Stimulated activated CD4-positive, alpha-beta T cell treated with anti-CD3 and anti-CD28 coated beads, Interleukin-4, amount 100 ng/mL, for 1 hour (primary cell): ENCODE measurements around the gene ABCC6.
"Not testable (repeated sequence)": the region's sequence is repeated elsewhere in the genome, so short reads cannot be mapped to it uniquely, and the experiment has no call there.

Source experiments
- DNase-seq: peaks from one replicate; pipeline ENCODE4 v3.0.0-alpha.2; 2020

ABCC6 gene

DNA sequence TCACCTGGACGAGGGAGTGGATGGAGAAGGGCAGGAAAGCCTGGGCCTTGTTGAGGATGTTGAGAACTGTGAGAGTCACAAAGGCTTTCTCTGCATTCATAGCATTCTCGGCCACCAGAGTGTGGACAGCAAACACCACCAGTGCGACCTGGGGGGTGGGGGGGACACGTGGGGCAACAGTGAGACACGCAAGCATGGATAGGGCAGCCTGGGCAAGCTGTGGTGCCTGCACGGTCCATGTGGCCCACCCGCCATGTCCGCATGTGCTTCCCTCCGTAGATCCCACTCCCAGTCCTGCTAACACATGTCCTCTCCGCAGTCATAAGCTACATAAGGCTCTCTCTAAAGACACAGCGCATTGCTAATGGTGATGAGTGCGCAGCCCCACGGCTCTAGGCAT, 34.5 kb downstream of the ABCC6 start:
- no peak for DNase-seq

- DNase-seq = no peak
Observed at GRCh38 chr16:16186820-16187219, 36.5 kb downstream of the ABCC6 start.

- DNase-seq = no peak
Observed at GRCh38 chr16:16185095-16185494, 38.2 kb downstream of the ABCC6 start.

DNA sequence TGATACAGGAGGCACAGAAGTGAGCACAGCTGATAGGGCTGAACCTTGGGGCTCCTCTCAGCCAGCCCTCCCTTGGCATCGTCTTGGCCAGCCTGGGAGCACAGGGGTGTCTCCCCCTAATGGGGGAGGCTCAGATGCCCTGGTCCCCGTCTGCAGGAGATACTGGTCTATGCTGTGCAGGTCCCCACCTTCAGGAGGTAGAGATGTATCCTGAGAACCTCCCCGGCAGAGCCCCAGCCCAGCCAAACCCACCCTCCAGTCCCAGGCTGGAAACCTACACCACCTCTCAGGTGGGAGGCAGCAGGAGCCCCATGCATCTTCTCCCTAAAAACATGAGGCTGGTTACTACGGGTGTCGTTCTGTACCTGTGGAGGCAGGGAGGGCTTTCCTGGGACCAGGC, 38.7 kb downstream of the ABCC6 start:
- DNase-seq = no peak

- DNase-seq = no peak
Observed at GRCh38 chr16:16183562-16183961, 39.7 kb downstream of the ABCC6 start.

GRCh38 chr16:16182918-16183317, 40.4 kb downstream of the ABCC6 start:
- DNase-seq = no peak

- not testable (repeated sequence) for DNase-seq
Observed at GRCh38 chr16:16181748-16182147, 41.5 kb downstream of the ABCC6 start.

- no peak for DNase-seq
Observed at GRCh38 chr16:16178455-16179162, 44.7 kb downstream of the ABCC6 start.

GRCh38 chr16:16176328-16176727, 47.0 kb downstream of the ABCC6 start:
- no peak for DNase-seq

GRCh38 chr16:16175296-16175695, 48.0 kb downstream of the ABCC6 start:
- no peak for DNase-seq

DNA sequence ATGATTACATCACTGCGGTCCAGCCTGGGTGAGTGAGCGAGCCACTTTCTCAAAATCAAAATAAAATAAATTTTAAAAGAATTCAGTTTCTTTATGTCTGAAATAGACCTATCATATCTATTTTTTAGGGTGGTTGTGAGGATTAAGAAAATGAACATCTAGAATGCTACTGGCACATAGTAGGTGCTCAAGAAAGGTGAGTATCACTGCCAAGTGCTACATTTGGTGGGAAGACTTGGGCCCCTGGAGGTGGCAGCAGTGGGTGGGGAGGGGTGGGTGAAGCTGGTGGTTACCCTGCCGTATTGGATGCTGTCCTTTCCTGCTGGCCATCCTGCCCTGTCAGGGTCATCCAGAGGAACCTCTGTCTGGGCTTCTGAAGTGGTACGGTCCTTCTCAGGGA, 50.3 kb downstream of the ABCC6 start:
- DNase-seq = no peak

DNA sequence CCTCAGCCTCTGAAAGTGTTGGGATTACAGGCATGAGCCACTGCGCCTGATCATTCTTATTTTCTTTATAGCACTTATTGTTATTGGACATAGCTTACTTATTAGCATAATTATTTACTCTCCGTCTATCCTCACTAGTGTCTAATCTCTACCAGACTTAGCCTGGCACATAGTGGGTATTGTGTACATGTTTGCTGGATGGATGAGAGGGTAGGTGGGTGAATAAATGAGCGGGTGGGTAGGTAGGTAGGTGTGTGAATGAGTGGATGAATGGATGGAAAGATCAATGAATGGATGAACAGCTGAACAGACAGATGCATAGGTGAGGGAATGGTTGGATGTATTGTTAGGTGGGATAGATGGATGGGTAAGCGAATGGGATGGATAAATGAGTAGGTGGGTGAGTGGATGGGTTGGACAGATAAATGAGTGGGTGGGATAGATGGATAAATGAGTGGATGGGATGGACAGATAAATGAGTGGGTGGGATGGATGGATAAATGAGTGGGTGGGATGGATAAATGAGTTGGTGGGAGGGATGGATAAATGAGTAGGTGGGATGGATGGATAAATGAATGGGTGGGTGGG, 51.9 kb downstream of the ABCC6 start:
- DNase-seq = no peak

DNA sequence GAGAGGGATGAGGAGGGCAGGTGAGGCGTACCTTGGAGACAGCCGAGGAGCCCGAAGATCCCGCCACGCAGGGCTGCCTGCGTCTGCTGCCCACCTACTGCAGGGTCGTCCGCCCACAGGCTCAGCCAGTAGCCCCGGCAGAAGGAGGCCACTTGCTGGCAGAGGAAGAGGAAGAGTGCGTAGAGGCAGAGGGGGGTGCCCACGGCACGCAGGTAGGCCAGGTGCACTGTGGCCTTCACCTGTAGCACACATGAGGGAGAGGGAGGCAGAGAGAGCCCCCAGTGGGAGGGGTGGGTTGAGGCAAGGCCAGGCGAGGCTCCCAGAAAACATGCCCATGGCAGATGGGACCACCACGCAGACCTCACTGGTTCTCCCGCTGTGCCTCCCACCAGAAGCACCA, 53.7 kb downstream of the ABCC6 start:
- DNase-seq = no peak

- no peak for DNase-seq
Observed at GRCh38 chr16:16168431-16168830, 54.9 kb downstream of the ABCC6 start.

- DNase-seq = no peak
Observed at GRCh38 chr16:16167927-16168326, 55.4 kb downstream of the ABCC6 start.

- DNase-seq = no peak
Observed at GRCh38 chr16:16166949-16167348, 56.3 kb downstream of the ABCC6 start.

GRCh38 chr16:16166085-16166484, 57.2 kb downstream of the ABCC6 start:
- no peak for DNase-seq

- DNase-seq = no peak
Observed at GRCh38 chr16:16164243-16164642, 59.1 kb downstream of the ABCC6 start.

DNA sequence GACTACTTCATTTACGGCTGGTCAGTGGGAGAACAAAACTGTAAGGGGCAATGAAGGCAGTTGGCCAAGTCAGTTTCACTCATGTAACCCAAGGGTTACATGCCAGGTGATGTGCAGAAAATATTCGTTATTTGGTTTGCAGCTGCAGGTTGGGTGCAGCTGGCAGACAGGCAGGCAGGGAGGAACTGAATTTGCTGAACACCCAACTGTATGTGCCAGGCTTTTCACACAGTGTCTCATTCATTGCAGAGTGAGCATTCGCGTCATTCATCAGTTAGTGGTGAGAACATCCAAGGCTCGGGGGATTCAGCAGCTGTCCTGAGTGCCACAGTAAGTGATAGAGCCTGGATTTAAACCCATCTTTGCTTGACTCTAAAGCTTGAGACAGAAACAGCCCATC, 59.7 kb downstream of the ABCC6 start:
- no peak for DNase-seq

- DNase-seq = no peak
Observed at GRCh38 chr16:16163109-16163508, 60.2 kb downstream of the ABCC6 start.

DNA sequence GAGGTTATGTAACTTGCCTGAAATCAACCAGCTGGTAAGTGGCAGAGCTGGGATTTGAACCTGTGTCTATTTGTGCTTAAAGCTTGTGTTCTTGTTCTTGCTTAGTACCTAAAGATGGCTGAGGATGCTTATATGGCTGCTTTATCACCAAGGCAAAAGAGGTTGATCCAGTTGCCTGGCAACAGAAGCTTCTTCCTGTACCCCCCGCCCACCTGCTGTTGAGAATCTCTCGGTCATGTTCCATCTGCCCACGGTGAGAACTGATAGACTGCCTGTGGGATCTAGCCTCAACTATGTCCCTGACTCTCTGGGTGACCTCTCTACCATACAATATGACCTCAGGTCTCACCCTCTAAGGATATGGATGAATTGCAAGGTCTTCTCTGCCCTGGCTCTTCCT, 60.7 kb downstream of the ABCC6 start:
- DNase-seq = no peak

GRCh38 chr16:16161840-16162239, 61.5 kb downstream of the ABCC6 start:
- not testable (repeated sequence) for DNase-seq

DNA sequence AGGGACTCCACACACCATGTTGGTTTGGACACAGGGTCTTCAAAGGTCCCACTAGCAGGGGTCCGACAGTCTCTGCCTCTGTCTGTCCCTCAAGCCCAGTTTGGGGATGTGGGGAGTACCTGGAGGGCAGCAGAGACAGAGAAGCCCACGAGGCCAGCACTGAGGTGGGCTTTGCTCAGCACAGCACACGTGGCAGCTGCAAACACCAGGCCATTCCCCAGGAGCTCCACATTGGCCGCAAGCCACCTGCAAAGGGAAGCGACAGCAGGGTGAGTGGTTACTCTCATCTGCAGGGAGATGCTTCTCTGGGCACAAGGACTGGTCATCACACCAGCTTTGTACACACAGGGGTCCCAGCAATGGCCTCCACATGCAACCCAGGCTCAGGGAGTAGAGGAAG, 62.0 kb downstream of the ABCC6 start:
- no peak for DNase-seq

DNA sequence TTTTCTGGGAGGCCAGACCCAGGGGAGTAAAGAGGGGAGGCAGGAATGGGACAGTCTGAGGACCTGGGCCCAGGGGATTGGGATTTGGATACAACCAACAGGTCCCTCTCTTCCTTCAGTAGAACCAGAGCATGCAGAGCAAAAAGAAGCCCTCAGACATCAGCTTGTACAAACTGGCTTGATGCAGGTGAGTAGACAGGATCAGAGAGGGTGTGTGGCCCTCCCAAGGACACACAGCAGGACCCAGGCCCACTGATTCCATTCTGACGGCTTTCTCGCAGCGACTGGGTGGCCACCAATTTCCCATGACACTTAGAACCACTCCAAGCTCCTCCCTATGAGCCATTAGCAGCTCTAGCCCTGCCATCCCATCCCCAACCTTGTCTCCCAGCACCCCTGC, 63.6 kb downstream of the ABCC6 start:
- DNase-seq = no peak

DNA sequence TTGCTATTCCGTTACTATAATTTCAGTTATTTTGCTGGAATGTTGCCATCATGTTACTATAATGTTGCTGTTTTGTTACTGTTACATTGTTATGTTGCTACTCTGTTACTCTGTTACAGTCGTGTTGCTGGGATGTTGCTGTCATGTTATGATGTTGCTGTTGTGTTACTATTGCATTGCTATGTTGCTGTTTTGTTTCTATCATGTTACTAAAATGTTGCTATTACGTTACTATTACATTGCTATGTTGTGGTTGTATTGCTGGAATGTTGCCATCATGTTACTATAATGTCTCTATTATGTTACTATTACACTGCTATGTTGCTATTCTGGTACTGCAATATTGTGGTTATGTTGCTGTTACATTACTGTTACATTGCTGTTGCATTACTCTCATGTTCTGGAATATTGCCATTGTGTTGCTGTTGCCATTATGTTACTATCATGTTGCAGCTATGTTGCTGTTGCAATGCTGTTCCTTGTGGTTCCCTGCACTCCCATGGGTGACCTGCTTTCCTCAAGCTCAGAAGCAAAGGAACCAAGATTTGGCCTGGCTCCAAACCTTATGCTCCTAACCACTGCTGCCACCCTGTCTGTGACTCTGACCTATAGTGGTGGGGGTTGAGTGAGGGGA, 64.4 kb downstream of the ABCC6 start:
- no peak for DNase-seq
